Activated CD4-positive, alpha-beta T cell treated with anti-CD3 and anti-CD28 coated beads, Interleukin-2, amount 50 U/mL, for 16 hours (primary cell): ENCODE results near the gene MAP3K1.
"Not testable (repeated sequence)": the region's sequence is repeated elsewhere in the genome, so short reads cannot be mapped to it uniquely, and the experiment has no call there.

Experiments used
- DNase-seq: peaks from one replicate; pipeline ENCODE4 v3.0.0-alpha.2; 2020

Gene MAP3K1

DNA sequence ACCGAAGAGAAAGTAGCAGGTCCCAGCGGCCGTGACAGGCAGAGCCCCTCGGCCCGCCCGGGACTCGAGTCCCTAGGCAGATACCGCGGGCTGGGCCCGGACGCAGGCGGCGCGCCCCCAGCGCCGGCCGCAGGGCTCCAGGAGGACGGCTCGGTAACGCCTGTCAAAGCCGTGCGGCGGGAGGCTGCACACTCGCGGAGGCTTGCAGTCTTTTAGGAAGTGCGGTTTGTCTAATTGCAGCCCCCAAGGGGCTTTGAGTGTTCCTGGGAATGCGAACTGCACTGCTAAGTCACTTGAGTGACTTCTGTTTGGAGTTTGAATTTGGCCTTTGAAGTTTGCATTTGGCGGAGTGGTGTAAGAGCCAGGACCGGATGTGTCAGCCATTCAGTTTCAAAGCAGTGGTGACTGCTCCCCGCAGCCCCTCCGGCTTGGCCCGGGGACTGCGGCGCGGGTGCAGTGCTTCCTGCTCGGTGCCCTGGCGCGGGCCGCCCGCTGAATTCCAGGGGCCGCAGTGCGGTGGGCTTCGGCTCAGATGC, 1.3 kb downstream of the MAP3K1 start:
- DNase-seq, result peak; percentile 73

DNA sequence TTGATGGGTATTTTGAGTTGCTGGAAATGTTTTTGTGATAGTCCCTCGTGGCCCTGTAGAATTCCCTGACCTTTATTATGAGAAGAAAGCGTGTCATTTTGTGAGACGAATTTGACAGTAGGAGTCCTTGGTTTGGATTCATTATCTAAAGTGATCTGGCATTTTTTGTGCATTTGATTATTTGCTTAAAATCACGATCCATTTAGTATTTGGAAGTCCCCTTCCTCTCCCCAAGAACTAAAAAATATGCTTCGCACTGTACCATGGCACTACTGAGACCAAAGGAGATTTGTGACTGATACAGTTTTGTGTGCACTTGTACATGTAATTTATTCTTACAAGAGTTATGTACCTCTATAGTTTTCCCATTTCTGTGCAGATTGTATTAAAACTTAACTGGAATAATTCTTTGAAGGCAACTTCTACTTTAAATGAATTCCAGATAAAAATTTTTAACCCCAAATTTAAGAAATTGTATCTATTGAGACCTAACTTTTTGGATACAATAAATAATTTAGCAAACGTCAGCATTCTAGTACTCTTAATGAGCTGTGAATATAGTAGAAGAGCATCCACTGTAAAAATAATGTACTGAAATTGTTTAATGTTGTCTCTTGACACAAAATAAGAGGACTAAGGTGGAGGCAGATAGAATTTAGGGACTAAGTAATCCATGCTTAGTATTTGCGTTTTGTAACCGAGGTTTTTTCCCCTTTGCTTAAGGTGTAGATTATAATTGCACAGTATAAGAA, 2.1 kb downstream of the MAP3K1 start:
- no peak for DNase-seq

DNA sequence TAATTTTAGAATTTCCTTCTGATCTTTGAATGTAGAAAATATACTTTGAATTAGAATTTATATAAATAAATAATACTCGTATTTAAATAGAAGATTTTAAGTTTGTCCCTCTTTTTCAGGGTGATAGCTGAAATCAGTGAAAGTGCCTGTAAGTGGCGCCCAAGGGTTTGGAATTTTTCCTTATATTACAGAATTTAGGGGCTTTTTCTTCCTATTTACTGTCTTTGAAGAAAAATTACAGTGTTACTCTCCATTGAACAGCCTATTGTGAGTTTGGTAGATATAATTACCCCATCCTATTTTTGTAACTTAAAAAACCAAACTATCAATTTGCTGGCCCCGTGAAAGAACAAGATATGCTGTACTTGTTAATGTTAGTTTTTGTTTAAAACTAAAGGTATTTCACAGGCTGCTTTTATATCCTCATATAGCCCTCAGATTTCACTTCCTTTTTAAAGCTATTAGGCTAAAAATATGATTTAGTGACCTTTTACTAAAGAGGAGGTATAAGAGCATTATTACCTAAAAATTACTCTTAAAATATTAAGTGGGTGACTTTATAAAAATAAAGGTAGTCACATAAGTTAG, 3.2 kb downstream of the MAP3K1 start:
- no peak for DNase-seq

DNA sequence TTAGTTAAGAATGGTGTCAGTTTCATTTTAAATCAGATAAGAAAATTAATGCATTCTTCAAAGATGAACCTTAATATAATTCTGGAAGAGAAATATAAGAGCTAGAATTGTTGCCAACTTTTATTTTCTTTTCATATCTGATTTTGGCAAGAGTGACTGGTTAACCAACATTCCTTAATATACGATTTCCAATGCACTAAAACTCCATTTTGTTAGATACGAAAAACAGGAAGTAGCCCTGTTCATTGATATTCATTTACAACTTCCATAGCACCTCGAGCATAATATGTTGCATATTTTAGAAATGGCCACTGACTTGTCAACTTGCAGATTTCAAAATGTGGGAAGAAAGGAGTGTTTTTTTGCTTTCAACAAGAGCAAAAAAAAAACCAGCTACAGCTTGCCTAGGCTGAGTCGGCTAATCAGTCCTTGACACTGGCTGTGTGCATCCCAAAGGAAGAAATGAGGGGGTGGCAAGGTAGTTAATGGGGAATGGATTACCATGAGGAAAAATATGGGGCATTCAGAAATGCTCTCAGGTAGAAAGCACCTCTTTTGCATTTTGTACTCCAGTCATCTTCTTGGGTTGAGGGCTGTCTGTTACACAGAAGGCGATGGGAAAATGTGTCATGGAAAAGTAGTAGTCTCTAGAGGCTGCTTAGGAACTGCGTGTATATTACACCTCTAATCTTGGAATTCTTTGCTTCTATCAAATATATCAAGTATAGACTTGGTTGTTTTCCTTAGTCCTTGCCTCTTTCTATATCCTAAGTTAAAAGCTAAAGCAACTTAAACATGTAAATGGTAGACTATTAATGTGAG, 3.9 kb downstream of the MAP3K1 start:
- DNase-seq, result no peak

DNA sequence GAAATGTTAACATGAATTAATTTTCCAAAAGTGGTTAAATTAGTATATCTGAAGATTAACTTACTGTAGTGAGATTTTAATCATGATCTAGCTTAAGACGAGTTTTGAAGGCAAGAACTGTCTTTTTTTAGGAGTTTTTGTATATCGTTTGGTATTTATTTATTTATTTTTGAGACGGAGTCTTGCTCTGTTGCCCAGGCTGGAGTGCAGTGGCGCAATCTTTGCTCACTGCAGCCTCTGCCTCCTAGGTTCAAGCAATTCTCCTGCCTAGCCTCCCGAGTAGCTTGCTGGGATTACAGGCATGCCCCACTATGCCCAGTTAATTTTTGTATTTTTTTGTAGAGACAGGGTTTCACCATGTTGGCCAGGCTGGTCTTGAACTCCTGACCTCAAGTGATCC, 6.5 kb downstream of the MAP3K1 start:
- DNase-seq, result not testable (repeated sequence)

DNA sequence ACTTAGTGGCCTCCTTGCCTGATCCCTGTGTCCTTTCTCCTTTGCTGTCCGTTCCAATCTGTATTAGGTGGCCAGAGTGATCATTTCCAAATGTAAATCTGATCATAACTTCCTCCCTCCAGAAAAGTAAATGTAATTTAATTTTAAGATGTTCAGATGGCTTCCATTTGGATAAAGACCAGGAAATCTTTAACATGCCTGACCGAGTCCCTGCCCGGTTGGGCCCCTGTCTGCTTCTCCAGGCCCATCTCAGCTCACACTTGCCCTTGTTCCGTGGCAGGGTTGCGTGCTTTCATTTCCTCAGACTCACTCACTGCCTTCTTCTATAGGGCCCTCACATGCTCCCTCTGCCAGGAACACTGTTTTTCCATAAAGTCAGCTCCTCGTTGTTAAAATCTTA, 7.6 kb downstream of the MAP3K1 start:
- DNase-seq, result no peak

DNA sequence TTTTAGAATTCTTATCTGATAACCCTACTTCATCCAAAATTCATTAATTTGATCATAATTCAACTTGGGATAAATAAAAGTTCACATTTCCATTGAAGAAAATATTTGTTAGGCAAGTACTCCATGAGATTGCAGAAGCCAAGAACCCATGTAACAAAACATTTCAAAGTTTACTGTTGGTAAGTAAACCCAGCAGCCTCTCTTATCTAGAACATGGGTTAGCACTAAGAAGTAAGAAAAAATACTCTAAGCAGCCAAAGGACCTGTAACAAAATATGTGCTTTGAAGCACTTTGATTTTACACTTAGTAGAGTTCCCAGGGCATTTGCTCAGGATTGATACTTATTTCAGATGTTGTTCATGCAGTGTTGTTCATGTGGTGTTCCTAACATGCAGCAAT, 8.7 kb downstream of the MAP3K1 start:
- DNase-seq, result no peak

DNA sequence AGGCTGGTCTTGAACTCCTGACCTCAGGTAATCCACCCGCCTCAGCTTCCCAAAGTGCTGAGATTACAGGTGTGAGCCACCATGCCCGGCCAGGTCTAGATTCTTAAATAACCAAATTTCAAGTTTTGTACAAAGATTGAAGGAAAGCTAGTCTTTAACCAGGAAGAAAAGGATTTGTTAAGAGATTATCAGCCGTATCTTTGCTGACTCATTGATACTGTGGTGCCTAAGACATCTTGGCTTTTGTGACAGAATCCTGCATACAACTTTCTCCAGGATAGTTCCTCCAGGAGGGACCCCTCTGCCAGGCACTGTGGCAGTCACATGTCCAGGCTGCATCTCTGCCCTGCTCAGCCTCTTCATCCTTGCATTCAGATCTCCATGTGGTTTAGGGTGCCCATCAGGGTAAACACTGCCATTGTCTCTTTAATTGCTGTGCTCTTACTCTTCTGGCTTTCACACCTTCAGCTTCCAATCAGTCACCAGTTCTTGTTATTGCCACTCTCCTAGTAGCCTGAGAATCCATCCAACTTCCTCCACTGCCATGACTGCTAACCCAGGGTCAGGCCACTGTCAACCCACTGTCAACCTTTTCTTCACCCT, 10.0 kb downstream of the MAP3K1 start:
- no peak for DNase-seq

DNA sequence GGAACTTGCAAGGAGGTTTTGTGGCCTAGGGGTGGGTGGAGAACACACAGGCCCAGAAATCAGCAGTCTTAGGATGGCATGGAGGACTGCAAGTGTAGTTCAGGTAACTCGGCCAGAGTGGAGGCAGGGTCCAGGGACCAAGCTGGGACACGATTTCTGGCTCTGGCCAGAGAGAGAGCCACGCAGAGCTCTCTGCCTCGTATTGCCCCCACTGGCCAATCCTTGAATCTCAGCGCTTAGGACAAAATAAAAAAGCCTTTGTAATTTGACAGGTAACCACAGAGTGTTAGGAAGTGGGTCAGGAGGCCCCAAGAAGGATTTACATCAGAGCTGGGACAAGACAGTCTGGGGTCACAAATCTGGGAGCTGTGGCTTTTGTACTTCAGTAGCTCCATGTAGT, 11.7 kb downstream of the MAP3K1 start:
- no peak for DNase-seq

DNA sequence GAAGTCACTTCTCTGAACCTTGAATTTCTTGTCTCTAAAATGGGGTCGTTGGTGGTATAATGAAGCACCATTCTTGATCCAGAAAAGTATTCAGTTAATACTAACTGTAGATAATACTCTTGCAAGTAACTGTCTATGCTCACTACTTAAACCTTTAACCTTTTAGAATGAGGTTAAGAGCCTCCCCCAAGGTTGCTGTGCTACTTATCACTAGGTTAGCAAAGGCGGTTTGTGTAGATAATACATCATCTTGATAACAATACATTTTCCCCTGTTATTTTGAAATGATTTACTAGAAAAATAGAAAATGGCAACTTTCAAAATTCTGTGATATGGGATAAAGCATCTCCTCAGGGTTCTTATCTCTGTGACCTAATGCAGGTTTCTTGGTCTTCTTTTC, 12.6 kb downstream of the MAP3K1 start:
- DNase-seq, result no peak

DNA sequence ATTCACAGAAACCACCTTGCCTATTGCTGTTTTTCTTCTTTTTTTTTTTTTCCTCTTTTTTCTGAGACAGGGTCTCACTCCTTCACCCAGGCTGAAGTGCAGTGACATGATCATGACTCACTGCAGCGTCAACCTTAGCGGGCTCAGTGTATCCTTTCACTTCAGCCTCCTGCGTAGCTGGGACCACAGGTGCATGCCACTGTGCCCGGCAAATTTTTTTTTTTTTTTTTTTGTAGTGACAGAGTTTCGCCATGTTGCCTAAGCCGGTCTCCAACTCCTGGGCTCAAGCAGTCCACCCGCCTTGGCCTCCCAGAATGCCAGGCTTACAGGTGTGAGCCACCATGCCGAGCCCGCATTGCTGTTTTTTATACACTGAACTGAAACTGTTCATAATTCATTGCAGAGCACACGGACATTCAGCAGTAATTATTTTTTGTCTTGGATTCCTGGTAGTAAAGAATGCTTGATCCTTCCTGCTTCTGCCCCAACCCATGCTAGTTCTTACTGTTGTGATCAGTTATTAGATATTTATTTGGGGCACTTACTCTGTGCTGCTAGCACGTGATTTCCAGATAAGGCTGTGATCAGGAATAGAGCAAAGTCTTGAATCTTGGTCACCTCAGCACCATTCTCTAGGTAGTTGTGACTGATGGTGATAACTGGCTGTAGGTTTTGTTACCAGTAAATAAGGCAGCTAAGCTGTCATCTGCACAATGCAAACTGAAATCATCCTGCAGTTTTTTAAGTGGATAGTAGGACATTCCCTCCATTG, 14.0 kb downstream of the MAP3K1 start:
- peak; percentile 68 for DNase-seq

DNA sequence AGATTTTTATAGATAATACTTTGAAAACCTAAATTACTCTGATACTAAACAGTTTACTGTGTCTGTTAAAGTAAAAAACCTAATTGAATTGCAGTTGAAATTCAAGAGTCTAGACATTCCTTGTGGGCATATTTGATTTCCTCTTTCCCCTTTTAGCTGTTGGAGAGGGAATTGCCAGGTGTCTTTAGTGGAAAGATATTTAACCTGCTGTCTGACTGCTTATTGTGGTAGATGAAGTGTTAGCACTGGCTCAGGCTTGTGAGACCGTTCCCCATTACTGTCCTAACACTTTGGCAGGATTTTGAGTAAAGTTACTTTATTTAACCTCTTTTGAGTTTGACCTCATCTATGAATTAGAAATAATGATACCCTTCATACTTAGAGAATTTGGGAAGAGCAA, 16.4 kb downstream of the MAP3K1 start:
- no peak for DNase-seq

DNA sequence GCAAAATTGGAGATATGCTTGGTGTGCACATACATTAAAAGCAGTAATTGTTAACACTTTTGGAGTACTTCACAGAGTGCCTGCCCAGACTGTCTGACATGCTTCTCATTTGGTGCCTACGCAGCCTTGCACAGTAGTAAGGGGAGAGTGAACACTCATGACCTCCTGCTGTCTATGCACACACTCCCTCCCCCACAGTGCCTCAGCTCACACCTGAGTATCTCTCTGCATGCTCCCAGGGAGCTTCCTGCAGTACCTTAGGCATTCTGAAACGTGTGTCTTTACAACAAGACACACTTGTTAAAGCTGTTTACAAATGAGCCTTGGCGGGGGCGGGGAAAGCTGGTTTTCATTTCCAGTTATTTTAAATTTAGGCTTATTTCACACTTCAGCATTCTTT, 18.0 kb downstream of the MAP3K1 start:
- no peak for DNase-seq

DNA sequence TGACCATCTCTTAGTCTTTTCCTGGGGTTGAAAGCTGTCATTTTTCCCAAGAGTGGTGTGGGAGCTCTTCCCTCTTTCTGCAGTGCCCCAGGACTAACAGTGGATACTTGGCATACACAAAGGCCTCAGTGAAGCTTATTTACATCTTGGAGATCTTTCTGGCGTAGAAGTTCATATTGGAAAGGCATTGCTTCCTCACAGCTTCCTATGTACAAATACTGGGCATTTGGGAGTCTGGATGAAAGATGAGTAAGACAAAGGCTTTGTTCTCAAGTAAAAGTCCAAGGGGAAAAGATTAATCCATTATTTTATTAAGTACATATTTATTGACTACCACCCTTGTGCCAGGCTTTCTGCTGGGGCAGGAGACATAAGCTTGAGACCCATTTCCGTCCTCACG, 22.0 kb downstream of the MAP3K1 start:
- DNase-seq, result no peak

DNA sequence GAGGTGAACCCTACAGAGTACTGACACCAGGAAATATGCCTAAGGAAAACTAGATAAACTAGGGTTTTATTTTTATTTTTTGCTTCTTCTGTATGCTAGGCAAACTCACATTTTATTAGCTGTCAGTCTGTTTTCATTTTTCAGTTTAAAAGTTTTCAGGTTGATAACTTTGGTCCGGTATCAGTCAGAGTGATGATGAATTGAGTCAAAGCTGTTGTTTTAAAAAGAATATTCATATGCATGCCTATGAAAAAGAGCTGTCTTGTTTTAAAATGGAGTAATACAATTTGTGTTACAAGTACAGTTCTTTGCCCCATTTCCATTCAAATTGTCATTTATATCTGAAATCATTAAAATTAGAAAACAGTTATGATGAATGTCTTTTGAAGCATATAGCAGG, 22.6 kb downstream of the MAP3K1 start:
- no peak for DNase-seq

DNA sequence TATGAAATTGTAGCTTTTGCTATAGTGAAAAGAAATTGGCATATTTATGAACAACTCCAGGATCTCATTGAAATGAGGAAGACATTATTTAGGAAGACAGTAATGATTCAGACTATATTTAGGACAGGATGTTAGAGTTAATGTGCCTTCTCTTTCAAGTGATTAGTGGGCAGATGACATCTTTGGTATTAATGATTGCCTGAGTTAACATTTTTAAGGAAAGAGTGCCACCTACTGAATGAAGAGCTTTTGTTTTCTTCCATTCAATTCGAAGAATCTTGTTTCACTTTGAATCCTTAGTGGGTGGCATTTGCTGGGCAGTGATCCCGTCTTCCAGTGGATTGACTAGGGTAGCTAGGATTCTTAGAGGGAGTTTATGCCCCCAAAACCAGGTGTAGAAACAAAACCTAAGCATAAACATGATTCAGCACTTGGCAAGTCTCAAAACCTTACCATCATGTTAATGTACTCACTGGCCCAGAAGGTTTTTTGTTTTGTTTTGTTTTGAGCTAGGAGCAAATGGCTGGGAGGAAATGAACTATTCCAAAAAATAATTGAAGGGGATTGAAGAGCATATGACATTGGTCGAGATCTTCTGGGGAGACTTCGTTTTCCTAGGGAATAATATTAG, 23.2 kb downstream of the MAP3K1 start:
- peak; percentile 60 for DNase-seq

DNA sequence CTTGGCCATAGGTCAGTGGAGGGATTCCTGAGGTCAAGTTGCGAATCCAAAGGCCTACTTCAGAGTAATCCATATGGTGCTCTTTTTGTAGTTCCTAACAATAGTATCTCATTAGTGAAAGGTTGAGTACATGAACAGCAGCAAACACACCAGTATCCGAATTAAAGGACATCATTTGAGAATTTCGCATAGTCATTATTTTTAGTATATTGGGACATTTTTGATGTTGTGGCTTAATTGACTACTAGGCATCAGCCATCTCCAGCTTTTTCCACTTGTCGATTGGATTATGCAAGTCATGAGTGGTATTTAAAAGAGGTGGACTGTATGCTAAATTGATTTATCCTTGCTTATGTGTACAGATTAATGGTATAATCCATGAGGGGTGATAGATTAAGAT, 23.7 kb downstream of the MAP3K1 start:
- no peak for DNase-seq

DNA sequence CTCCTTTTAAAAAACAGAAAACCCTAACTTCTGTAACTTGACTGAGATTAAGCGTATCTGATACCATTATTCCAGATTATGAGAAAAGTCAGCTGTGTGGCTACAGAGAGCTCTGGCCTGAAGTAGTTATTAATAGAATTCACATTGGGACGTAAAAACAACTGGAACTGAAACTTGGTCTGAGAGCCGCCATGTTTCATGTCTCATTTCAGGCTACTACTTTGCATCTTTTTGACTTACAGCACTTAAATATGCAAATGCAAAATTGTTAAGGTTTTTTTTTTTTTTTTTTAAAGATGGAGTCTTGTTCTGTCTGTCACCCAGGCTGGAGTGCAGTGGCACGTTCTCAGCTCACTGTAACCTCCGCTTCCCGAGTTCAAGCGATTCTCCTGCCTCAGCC, 25.2 kb downstream of the MAP3K1 start:
- no peak for DNase-seq

DNA sequence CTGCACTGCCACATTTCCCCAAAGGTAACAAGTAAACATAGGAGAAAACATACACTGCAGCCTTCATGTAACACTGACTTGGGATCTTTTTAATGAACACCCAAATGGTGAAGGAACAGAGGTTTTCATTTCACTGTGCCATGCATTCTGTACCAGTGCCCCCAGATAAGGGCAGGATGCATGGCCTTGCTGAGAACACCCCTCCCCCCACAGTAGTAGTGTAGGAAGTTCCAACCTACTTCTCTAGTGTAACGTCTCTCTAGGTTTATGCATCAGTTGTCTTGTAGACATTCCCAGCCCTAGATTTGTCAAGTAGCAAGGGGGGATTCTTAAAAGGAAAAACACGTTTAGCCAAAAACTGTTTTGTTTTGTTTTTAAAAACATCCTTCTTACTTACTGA, 29.9 kb downstream of the MAP3K1 start:
- no peak for DNase-seq

DNA sequence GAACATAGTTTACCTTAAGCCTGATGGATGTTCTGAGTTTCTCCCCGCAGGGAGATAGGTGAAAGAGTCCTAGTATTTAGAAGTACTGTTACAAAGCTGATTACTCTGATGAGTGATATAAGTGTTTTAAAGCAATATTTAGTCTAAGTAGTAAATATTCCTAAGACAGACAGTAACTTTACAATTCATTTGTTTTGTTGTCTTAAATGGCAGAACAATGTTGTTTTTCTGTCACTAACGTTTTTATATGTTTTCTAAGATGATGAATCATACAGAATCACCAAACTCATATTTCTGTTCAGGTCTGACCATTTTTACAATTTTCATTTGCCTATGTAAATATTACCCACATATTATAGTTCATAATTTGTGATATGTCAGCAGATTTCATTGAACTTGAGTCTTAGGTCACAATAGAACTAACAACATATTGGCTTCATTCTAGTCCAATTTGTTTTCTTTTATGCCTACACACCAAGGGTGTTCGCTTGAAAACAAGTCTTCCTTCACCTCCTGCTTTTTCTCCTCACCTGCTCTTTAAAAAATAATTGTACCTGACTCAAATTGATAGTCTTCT, 30.6 kb downstream of the MAP3K1 start:
- DNase-seq, result no peak

DNA sequence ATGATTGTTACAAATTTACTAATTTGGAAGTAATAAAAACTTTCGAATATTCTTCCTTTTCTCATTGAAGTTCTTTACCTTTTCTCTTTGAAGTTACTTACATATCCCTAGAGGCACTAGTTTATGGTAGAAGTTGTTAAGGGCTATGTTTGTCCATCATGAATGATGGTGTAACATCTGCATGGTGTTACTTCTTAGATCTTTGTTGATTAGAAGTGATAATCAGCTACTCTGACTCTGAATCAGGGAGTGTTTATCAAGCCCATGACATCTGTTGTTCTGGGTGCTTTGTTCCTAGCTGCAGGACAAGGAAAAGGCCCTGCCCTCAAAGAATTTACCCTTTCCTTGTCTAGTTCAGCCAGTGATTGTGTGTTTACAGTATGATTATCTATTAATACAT, 32.9 kb downstream of the MAP3K1 start:
- no peak for DNase-seq

DNA sequence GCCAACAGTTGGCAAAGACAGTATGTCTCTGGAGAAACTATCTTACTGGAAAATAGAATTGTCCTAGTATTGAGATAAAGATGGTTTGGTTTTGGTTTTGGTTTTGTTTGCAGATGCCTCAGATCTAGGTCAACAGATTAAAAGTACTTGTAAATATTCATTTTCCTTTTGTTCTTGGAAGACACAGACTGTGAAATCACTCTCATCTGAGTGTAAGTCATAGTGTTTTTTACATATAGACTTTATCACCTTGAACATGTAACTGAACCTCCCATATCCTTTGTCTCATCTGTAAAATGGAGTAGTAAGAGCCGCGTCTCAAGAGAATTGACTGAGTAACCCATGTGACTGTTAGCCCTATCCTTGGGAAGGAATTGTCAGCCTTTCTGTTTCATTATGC, 34.3 kb downstream of the MAP3K1 start:
- DNase-seq, result no peak
